GM21529 (cell line): ENCODE measurements around the gene MEIKIN.

ENCODE experiments used
- ATAC-seq: cut with Tn5 transposase; IDR thresholded peaks from one replicate; pipeline ENCODE4 v1.9.1; 2021; ENCODE audit not compliant: unreplicated experiment

The MEIKIN gene, protein sequence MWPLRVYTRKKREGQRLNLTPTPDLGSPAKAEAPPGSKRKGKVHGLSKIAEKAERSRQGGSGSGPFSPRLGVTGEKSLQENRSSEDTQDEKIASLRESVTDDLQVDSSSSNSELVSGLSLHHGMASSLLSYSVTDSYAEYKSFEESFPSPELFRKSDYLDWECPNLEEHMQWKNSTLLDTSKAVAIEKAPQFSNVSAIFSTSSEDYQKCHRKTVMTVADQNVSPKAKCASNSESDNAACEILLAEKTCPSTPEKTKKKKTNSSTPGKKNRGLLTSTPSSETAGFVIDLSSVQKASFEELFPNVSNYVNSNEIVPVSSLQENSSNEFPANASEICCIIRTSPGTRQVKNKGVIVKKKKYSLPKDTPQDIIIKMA

DNA sequence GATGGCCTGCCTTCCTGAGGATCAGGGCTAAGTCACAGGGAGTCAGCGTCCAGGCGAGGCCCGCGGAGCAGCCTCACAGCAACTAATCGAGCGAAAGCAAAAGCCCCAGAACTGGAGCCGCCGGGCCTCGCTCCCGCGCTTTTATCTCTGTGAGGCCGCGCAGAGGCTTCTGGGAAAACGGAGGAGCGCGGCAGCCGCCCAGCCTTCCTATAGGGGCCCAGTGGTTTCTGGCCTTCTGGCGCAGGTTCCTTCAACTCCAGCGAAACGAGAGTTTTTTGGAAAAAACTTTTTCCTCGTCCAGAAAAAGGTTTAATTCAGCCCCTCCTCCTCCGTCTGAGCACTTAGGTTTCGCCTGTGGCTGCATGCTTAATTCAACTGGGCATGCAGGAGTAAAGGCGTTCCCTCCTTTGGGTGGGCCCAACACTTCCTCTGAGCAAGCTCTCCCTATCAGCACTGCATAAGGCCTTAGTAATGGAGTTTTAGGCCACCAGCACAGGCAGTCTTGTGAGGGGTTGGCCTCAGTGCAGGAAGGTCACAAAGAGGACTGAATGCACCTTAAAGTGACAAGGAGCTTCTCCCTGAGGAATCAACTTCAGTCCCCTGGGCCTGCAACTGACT, at the start of gene MEIKIN:
MEIKIN (minus strand) TSS at position 113 of the 618 bp plus-strand sequence. CDS start 158 bp downstream, outside the sequence.
- ATAC-seq = no peak

DNA sequence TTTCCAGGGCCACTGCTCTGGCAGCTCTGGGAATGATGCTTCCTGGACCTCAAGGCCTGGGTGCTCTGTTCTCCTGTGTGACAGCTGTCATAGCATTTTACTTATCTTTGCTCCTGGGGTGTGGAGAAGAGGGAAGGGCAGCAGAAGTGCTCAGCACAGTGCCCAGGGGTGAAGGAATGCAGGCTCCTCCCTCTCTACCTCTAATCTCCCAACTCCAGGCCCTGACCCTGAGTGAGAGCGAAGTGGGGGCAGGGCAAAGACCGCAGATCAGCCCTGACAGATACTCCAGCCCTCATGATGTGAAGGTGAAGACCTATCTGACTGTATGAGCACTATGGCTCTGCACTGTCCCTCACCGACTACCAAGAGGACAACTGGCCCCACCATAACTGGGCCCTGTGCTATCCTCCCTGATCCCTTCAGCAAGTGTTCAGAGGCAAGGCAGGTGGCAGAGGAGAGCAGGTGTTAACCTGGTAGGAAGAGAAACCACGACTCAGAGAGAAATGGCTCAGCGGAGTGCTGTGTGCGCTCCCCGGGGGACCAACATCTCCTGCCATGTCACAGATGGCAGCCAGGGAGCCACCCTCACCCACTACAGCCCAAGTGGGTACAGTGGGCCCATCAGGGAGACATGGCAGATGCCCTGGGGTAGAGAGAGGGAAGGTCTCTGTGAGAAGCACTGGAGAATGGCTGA, 49.2 kb upstream of the MEIKIN start:
- no peak for ATAC-seq

DNA sequence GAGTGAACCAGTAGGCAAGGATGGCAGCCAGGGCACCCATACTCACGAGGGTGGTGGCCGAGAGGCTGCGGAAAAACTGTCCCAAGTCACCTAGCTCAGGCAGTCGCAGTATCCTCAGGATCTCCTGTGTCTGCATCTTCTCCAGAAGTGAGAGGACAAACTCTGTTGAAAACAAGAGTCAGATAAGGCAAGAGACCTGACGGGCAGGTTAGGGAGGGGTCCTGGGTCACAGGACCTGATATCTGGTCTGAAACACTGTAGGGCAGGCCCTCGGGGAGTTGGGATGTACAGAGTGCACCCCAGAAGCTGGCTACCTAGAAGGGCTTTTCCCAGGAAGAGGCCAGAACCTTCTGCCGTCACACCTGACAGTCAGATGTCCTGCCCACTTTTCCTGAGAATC, 48.6 kb upstream of the MEIKIN start:
- ATAC-seq = no peak

DNA sequence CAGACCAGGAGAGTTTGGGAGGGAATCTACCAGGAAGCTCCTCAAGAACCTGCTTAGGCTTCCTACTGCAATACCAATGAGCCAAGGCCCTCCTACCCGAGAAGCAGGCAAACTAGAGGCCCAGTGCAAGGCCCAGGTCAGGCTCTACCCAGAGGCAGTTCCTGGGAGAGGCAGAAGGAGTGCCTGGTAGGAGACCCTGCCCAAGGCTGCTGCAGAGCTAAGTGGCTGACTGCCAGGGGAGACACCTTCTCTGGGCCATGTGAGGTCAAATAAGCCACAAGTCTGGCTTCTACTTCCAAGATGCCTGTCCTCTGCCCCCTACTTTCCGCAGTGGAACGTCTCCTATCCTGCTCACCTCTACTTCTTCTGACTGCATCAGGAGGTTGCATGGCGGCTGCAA, 48.2 kb upstream of the MEIKIN start:
- no peak for ATAC-seq

DNA sequence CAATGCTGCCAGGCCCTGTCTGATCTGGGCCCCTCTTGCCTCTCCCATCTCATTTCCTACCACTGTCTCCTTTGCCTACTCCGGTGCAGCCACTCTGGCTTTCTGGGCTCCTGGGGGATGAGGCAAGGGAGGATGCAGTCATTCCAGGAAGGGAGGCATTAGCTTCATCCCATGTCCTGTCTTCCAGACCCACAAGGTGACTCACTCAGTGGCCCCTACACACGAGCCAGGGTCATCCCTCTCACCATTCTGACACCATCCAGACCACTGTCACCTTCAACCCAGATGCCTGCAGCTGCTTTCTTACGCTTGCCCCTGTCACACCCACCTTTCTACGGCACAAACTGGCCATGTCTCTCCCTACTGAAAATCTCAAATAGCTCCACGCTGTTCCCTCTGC, 46.9 kb upstream of the MEIKIN start:
- no peak for ATAC-seq

DNA sequence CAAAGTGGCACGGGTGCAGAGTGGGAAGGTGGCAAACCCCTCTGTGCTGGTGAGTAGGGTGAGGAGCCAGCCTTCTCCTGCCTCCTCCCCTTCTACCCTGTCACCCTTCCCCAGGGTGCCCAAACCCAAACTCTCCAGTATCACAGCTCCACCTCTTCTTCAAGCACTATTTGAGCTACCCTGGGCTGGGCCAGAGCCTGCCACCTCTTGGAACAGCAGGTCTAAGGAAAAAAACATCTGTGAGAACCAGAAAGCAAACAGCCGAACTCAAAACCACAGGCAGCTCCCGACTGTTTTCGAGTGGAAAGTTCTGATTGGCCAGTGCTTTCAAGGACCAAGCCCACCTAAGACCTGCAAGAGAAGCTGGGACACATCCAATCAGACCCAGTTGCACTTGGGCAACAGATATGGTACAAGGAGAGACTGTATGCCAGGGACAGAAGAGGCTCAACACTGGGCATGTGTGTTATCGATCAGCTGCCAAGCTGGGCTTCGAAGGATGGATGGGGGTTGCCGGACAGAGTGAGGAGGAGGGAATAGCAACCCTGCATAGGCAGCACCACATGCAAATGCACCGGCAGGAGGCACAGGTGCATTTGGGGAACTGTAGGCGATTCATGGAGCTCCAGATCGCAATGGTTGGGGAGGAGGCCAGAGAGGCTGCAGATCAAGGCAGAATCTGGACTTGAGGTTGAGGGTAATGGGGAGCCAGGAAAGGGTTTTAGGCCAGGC, 46.3 kb upstream of the MEIKIN start:
- ATAC-seq = no peak

DNA sequence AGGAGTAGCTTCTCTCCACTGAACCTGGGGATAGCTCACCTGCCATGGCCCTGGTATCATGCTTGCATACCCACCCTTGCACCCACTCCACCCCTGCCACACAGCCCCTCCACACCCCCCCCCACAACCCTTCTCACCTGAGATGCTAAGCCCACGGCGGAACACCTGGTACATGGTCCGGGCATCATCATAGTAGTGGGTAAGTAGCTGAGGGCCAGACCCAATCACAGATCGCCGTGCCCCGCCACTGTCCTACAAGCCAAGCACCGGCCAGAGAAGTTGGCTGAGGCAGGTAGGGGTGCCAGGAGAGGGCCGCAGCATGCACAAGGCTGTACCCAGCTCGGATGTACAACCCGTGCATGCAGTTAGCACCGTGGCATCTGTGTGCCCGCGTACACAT, 45.3 kb upstream of the MEIKIN start:
- ATAC-seq = no peak

DNA sequence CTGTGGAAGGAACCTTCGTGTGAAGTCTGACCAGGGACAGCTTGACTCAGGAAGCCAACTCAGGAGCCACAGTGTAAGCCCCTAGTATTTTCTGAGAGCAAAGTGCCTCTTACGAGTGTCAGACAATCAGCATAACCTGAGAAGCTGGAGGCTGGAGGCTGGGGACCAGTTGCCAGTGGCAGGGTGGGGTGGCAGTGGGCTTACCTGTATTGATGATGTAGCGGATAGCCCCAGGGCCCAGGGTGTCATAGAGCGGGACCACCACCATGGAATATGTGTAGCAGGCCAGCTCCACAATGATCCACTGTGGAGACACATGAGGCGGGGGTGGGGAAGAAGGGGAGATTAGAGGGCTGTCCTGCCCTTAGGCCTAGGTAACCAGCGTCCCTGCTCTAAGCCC, 43.1 kb upstream of the MEIKIN start:
- no peak for ATAC-seq

DNA sequence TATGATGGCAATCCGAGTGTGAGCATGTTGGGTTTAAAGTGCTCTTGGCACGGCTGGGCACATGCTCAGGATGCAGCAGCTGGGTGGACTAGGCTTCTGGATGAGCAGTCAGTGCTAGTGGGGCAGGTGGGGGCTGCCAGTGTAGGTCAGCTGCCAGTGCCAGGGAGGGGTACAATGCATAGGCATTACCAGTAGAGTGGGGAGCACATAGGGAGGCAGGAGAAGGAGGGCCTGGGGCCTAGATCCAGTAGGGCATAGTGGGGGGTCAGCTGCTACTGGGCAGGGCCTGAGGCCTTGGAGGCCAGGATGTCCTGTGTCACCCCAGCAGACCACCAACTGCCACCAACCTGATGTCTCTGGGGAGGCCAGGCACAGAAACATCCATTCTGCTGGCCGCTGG, 41.8 kb upstream of the MEIKIN start:
- ATAC-seq = no peak

DNA sequence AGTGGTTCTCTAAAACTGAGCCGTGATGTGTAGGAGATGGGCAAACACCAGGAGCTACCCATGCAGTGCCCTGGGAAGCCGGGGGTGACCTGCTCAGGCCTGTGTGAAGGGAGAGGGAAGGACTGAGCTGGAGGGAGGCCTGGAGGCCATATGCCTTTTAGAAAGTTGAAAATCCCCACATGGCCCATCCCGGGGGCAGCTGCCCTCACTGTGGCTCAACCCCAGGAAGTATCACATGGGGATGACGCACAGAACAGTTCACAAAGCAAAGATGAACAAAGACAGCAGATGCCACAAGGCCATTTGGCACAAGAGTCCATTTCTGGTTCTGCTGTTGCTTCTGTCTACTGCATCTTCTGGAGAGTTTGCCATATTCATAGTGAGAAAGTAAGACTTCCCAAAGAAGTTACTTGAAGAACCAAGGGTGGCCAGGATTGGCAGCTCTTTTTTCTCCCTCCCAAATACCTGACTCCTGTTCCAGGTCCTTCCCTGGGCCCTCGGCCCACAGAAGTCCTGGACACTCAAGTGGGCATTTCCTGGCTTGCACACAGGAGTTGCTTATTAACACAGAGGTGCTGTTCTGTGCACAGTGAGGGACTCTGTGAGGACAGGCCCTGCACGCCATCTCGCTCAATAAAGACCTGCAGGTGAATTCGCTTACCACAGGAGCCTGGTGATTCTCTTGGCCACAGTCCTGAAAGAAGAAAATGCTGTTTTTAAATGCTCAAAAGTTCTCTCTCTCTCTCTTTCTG, 40.9 kb upstream of the MEIKIN start:
- ATAC-seq = no peak

DNA sequence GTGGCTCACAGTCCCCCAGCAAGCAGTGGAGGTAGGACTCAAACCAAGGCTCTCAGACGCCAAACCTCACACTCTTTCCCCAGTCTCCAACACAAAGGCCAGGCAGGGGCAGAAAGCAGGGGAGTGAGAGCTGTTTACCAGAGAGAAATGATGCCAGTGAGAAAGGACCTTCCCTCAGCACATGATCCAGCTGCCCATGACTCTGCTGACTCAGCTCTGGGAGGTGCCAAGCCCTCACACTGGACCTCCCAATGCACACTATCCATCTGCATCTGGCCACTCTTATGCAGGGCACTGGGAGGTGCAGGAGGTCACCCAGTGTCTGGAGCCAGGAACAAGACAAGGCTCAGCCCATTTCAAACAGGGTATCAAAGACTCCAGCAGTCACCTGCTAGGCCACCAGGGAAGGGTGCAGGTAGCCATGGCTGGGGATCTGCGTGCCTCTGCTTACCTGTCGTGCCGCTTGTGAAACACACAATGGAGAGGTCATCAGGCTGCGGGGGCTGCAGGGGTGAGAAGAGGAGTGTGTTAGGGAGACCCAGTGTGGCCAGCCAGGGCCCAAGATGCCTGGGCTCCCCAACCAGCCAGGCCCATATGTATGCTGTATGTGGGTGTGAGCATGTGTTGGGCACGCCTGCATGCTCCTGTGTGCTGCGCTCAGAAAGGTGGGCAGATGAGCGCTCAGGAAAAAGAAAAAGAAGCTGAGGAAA, 39.6 kb upstream of the MEIKIN start:
- no peak for ATAC-seq

DNA sequence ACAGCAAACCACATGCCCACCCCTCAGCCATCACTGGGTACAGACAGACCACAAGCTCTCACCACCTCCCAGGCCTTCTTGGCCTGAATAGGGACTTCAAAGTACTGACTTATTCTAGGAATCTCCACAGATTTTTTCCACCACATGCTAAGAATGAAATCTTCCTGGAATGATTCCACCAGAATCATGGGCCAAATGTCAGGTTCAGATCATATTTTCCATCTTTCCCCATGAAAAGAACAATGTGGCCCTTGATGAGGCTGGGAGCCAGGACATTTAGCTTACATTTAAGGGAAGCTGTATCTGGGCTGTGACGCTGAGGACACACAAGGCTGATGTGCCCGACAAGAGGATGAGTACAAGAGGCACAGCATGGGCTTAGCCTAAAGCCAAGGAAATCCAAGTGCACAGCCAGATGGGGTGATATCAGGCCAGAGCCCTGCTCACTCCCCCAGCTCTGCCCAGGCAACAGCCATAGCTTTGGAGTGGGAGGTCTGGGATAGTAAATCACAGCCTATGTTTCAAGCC, 37.8 kb upstream of the MEIKIN start:
- ATAC-seq = no peak

DNA sequence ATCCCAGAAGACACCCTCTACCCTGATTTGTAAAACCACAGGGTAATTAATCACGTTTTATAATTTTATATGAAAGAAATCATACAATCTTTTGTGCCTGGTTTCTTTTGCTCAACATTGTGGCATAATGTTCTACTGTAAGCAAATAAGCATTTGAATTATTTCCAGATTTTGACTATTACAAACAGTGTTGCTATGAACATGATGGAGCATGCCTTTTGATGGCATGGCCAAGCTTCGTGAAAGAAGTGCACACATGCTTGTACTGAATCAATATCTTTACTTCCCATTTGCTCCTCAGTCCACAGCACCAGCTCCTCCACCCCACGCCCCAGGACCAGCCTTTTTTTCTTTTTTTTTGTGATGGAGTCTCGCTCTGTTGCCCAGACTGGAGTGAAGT, 36.1 kb upstream of the MEIKIN start:
- ATAC-seq = no peak

DNA sequence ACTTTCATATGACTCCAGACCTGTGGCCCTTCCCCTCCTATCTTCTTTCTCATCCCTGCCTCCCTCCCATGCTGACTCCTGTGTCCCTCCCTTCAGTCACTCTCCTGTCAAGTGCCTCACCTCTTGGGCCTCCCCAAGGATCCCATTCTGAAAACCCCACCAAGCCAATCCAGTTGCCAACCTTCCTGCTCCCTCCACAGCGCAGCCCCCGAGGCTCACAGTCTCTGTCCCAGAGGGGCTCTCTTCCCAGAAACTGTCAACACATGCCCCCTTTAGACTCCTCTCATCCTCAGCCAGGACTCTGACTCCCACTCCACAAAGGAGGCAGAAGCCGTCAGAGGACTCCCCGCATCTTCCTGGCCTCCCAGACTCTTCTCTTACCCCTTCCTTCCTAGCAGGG, 35.2 kb upstream of the MEIKIN start:
- ATAC-seq = no peak

DNA sequence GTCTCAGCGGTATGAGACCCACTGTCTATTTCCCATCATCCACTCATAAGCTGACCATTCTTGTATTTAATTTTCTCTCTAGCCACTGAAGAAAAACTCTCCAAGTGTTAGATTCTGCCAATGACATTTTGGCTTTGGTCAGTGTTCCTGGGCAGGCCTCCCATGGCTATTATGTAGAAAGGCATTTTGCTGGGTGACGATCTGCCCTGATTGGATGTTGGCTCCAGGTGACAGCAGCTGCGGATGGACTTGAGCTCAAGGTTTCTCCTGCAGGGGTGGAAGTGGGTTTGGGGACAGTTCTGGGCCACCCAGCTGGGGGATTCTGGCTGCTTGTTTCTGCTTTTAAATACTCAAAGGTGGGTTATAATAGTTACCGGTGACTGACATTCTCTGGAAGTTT, 34.4 kb upstream of the MEIKIN start:
- ATAC-seq = no peak

DNA sequence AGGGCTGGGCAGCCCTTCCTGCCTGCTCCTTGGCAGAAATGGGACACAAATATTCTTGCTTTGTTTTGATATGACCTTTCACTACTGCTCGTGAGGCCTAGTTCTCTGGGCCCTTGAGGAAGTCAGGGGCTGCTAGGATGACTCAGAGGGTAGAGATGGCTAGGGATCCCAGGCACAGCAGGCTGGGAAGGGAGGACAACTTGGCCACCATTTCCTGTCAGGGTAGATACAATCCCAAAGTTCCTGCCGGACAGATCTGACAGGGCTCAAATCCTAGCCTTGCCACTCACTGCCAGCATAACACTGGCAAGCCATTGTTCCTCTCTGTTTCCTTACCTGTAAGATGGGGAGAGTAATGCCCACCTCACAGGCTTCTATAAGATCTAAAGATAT, 31.7 kb upstream of the MEIKIN start:
- ATAC-seq = no peak

DNA sequence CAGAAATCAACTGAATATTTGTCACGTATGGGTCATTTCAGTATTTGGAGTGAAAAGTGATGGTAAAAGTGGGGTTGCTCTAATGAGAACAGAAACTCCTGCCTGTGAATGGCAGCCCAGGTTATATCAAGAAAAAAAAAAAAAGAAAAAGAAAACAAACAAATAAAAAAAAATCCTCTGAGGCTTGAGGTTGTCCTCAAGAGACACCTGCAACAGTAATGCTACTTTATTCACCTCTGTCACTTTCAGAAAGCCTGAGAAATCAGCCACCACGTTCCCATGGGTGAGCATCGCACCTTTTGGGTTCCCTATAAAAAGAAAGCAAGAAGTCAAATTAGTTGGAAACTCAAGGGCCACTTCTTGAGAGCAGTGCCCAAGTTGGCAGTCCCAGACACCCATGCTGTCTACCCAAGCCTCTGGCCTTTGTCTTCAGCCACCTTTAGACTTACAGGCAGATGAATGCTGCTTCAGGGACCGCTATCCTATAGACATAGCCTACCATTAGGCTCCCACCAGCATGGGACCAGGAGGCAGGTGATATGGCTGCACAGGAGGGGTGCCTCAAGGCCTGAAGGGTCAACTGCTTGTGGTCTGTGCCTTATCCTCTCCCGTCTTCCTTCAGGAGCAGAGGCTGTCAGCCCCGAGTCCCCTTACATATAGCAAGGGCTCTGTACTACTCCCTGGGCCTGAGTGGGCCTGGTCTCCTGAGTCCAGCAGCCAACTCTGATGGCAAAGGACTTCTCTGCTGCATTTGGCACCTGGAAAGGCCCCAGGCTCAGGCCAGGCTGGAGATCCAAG, 31.1 kb upstream of the MEIKIN start:
- ATAC-seq = no peak

DNA sequence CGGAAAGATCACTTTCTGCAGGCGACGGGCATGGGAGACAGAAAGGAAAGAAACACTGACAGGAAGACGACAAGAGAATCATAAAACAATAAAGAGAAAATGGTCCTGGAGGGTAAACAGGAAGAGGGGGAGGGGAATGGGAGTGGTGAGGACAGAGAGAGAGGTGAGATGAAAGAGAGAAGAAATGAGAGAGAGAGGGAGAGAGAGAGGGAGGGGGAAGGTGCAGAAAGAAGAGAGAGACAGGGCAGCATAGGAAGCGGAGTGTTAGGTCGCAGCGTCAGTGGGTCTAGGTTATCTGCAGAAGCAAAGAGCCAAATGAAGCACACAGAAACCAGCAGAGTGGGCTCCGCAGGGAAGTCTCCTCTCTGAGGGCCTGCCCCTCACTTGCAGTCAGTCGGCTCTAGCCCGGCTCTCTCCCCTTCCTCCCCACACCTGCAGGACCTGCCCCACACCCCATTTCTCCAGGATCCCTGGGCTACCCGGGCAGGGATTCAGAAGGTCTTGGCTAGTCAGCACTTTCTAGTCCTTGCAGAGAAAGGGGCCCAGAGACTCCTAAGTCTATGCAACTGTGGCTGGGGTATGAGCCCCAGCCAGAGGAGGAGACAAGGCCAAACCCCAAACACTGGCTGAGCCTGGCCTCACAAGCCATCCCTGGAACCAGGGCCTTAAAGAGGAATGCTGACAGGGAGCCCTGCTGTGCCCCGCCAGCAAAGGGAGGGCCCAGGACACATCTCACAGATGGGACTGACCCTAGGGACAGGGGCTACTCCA, 29.7 kb upstream of the MEIKIN start:
- ATAC-seq = no peak

DNA sequence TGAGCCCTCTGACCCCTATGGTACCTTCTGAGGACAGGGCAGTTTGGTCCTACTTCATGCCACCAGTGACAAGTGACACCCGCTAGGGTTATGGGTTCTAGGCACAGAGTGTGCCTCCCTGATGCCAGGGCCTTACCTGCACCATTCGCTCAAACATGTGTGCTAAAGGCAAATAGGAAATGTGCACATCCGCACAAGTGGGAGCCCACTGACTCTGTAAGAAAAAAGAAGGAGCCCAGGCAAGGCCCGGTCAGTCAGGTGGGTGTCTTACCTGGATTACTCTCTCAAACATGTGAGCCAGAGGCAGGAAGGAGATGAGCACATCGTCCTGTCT, 29.1 kb upstream of the MEIKIN start:
- no peak for ATAC-seq
